Fibroblast of the aortic adventitia (primary cell): Measurements from ENCODE around the gene TDRD3. TPM values are rescaled to one million over a fixed set of nuclear protein-coding genes. Genes with fewer than 3 reads are reported as not detected.
"Not testable (repeated sequence)": the region's sequence is repeated elsewhere in the genome, so short reads cannot be mapped to it uniquely, and the experiment has no call there.

ENCODE experiments used
- DNase-seq: peaks from one replicate; pipeline ENCODE4 v3.0.0-alpha.2; 2010; ENCODE audit warnings: low read depth
- H3K4me3 ChIP-seq: 2 replicates; pipeline ENCODE4 v1.5.1; 2011; ENCODE audit warnings: low read depth, mild to moderate bottlenecking, control low read depth, low read length, moderate library complexity
- CTCF ChIP-seq: IDR thresholded peaks from 2 replicates; pipeline ENCODE4 v1.5.1; 2011; ENCODE audit warnings: mild to moderate bottlenecking, low read length, control low read depth, inconsistent platforms; ENCODE audit not compliant: insufficient read depth
- total RNA-seq: library from RNA; depleted of rRNA; stranded (reverse); fragments of >200 nt; gene quantifications from 2 replicates; pipeline ENCODE4 v1.2.3, GENCODE V29; 2012; ENCODE audit warnings: low replicate concordance

The TDRD3 gene
- total RNA-seq, 1 donor = 34.1 TPM

DNA sequence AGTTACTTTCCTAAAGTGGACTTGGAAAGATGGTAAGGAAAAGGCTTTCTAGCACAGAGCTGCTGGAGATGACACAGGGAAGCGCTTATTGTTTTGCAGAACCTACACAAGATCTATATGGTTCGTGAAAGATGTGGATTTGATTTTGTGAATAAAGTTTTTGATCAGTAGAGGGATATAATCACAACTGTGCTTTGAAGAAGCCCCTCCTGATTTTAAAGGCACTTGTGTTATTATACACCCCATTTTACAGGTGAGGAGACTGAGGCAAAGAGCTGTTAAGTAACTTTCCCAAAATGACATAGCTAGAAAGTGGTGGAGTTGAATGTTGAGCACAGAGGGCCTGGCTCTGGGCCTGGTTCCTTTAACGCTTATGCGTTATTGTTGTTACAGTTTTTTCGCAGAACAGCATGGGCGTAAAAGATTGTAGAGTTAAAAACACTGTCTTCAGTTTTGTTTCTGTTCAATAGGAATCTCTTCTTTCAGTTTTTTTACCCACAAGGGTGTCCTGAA lies 1.4 kb downstream of the TDRD3 start:
- TF ChIP-seq CTCF = no peak
- DNase-seq = peak; percentile 34
- H3K4me3 ChIP-seq = peak overlapping the region; percentile 88

DNA sequence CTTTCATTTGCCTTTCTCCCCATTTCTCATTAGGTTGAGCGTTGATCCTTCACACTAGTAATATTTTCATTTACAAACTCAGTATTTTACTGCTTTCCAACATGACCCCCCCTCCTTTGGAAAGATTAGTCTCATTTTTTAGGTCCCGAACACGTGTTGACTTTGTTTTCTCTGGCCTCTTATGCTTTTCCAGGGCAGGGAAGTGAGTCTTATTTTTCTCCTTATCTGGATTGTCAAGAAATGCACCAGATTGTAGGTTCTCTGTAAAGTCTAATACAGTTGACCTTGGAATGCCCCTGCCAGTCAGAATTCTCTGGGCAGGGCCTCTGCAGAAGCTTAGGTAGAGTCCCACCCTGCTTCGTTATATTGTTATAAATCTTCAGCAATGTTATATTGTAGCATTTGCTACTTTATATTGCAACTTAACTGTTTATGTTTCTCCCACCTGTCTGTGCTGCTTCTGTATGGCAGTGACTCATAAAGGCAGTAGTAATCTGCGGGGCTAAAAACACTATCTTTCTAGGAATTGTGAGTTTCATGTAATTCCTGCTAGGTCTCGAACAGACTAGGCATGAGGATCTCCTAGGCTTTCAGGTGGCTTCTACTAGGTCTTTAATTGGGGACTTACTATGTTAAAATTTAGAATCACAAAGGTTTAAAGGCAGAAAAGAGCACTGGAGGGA lies 2.0 kb downstream of the TDRD3 start:
- TF ChIP-seq CTCF = no peak
- H3K4me3 ChIP-seq = peak overlapping the region; percentile 88
- DNase-seq = peak; percentile 49

GRCh38 chr13:60402022-60402421 lies 5.0 kb downstream of the TDRD3 start:
- H3K4me3 ChIP-seq = no peak overlapping the region
- no peak for TF ChIP-seq CTCF
- no peak for DNase-seq

GRCh38 chr13:60407095-60407494 lies 10.1 kb downstream of the TDRD3 start:
- H3K4me3 ChIP-seq = no peak overlapping the region
- DNase-seq = no peak
- TF ChIP-seq CTCF = no peak

DNA sequence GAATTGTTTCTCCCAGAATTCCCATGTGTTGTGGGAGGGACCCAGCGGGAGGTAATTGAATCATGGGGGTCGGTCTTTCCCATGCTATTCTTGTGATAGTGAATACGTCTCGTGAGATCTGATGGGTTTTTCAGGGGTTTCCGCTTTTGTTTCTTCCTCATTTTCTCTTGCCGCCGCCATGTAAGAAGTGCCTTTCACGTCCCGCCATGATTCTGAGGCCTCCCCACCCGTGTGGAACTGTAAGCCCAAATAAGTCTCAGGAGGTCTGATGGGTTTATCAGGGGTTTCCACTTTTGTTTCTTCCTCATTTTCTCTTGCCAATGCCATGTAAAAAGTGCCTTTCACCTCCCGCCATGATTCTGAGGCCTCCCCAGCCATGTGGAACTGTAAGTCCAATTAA lies 10.8 kb downstream of the TDRD3 start:
- not testable (repeated sequence) for H3K4me3 ChIP-seq, DNase-seq

GRCh38 chr13:60409574-60410292 lies 12.7 kb downstream of the TDRD3 start:
- H3K4me3 ChIP-seq, DNase-seq: not testable (repeated sequence)

DNA sequence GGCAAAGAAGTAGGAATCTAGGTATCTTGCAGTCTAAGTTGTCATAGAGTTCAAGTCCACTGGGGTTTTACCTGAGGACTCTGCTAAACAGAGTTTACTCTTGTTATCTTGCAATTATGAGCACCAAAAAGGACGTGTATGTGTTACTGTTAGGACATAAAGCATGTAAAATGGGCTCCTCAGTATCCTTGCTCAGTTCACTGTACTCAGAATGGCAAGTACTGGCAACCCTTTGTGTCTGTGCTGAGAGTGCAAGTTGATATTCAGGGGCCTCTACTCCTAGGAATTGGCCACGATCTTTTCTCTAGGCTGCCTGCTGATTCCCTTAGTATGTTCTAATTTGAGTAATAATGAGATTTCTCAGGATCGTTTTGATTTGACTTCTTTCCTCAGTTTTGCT lies 13.3 kb downstream of the TDRD3 start:
- no peak for TF ChIP-seq CTCF
- no peak overlapping the region for H3K4me3 ChIP-seq

More for the DNA sequence above, 13.3 kb downstream of the TDRD3 start:
- no peak for DNase-seq
